AG04449 (cell line): Measurements from ENCODE around the gene PRPS2.

Source experiments
- CTCF ChIA-PET: fragments of 350-600 bp; formaldehyde crosslinking; extraction: SDS; loops from one replicate; lab custom pipeline; 2021; ENCODE audit warnings: antibody characterized with exemption; lab: Yijun Ruan, JAX
- POLR2A ChIA-PET: fragments of 400-600, 350-600 bp; formaldehyde crosslinking; extraction: SDS; loops from one replicate; lab custom pipeline; 2020; ENCODE audit warnings: antibody characterized with exemption, inconsistent platforms; lab: Yijun Ruan, JAX
- DNase-seq: peaks from one replicate; pipeline ENCODE4 v3.0.0-alpha.2; 2010; ENCODE audit warnings: low read depth, low spot score
- H3K4me3 ChIP-seq: 2 replicates; pipeline ENCODE4 v1.5.1; 2011; ENCODE audit warnings: low read depth, mild to moderate bottlenecking, control low read depth, low read length
- TF ChIP-seq, protein P1 (sequence below): IDR thresholded peaks from one replicate; pipeline ENCODE4 v1.5.1; 2011; ENCODE audit warnings: mild to moderate bottlenecking, moderate library complexity, low read length, control low read depth, inconsistent platforms; ENCODE audit not compliant: insufficient read depth; ENCODE audit errors: missing control alignments

Gene PRPS2

DNA sequence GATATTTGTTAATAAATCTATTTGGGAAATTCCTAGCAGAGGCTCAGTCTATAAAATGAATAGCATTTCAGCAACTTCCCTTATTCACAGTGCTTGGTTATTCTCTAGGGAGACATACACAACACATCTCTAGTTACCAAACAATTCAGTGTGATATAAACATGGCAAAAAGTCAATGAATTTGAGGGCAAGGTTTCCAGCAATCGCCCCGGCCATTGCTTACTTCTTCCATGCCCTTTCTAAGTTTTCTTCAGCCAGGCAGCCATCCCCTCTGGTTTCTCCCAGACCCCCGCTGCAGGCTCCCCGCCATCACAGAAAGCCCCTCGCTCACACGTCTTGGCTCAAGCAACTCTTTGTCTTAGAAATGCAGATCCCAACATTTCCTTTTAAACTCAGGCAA is 80.0 kb downstream of the PRPS2 start:
- POLR2A ChIA-PET = no interaction called here
- CTCF ChIA-PET = no interaction called here
- TF ChIP-seq, protein P1, sequence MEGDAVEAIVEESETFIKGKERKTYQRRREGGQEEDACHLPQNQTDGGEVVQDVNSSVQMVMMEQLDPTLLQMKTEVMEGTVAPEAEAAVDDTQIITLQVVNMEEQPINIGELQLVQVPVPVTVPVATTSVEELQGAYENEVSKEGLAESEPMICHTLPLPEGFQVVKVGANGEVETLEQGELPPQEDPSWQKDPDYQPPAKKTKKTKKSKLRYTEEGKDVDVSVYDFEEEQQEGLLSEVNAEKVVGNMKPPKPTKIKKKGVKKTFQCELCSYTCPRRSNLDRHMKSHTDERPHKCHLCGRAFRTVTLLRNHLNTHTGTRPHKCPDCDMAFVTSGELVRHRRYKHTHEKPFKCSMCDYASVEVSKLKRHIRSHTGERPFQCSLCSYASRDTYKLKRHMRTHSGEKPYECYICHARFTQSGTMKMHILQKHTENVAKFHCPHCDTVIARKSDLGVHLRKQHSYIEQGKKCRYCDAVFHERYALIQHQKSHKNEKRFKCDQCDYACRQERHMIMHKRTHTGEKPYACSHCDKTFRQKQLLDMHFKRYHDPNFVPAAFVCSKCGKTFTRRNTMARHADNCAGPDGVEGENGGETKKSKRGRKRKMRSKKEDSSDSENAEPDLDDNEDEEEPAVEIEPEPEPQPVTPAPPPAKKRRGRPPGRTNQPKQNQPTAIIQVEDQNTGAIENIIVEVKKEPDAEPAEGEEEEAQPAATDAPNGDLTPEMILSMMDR = no peak
- DNase-seq = no peak
- no peak overlapping the region for H3K4me3 ChIP-seq

DNA sequence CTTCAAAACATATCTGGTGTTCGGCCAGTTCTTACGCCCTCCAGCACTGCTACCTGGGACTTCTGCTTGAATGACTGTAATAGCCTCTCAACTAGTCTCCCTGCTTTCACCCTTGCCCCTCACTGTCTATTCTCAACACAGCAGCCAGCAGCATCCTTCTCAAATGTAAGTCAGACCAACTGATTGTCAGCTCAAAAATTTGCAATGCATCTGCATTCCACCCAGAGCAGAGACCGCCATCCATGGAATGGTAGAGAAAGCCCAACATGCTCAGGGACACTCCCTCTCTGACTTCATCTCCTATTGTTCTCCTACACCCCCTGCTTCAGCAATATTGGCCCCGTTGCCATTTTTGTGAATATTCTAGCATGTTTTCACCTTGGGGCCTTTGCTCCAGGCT is 81.5 kb downstream of the PRPS2 start:
- H3K4me3 ChIP-seq = no peak overlapping the region
- POLR2A ChIA-PET = no interaction called here
- TF ChIP-seq, protein P1 = no peak
- no peak for DNase-seq
- CTCF ChIA-PET = no interaction called here
